Right lobe of liver (tissue), 6 donors: ENCODE data around the gene ZNF718. TPM values are rescaled to one million over a fixed set of nuclear protein-coding genes. Genes with fewer than 3 reads are reported as not detected.
"Not testable (repeated sequence)": the region's sequence is repeated elsewhere in the genome, so short reads cannot be mapped to it uniquely, and the experiment has no call there.

ENCODE experiments used
- ATAC-seq, 4 donors: fragments of 200-7000 bp; cut with Tn5 transposase; one replicate each; pipeline ENCODE4 v1.9.1; 2020; ENCODE audit warnings: mild to moderate bottlenecking in 4 of 4, moderate library complexity in 4 of 4
- DNase-seq, 3 donors: peaks; one replicate each; pipeline ENCODE4 v3.0.0-alpha.2; 2020
- H3K27ac ChIP-seq, 3 donors: fragments of 200-600 bp; one replicate each; pipeline ENCODE4 v1.8.0; 2022
- H3K27me3 ChIP-seq, 2 donors: fragments of 200-600 bp; one replicate each; pipeline ENCODE4 v1.8.0; 2022
- H3K36me3 ChIP-seq, 4 donors: fragments of 200-600 bp; sonication (generic) in 1 of 4; one replicate each; pipeline versions ENCODE4 v1.5.1 to v1.8.0; 2017 to 2022; ENCODE audit warnings: control low read depth in 1 of 4
- H3K4me1 ChIP-seq, 4 donors: fragments of 200-600 bp; sonication (generic) in 1 of 4; one replicate each; pipeline versions ENCODE4 v1.5.1 to v1.8.0; 2017 to 2022; ENCODE audit warnings: control low read depth in 1 of 4
- H3K4me3 ChIP-seq, 3 donors: fragments of 200-600 bp; one replicate each; pipeline ENCODE4 v1.8.0; 2022
- H3K9me3 ChIP-seq, 4 donors: fragments of 200-600 bp; sonication (generic) in 1 of 4; one replicate each; pipeline versions ENCODE4 v1.5.1 to v1.8.0; 2017 to 2022; ENCODE audit warnings: control low read depth in 1 of 4
- POLR2A ChIP-seq: fragments of 450-650 bp; IDR thresholded peaks from one replicate; pipeline ENCODE4 v1.6.1; 2017; ENCODE audit warnings: antibody characterized with exemption, mild to moderate bottlenecking
- WGBS: methylation state at CpG from one replicate; pipeline ENCODE4 v1.1.6; 2018; ENCODE audit warnings: low coverage, low lambda C conversion rate; ENCODE audit not compliant: insufficient coverage; ENCODE audit errors: missing lambda C conversion rate; 5-methylcytosine and 5-hydroxymethylcytosine counted together
- intact Hi-C, 2 donors: fragments of 100-400 bp; cut with DNase I; formaldehyde crosslinking; loops; one replicate each; pipeline versions ENCODE4 v1.11.2 to v1.14.1; 2022
- total RNA-seq, 6 experiments: library from RNA; depleted of rRNA in 2 of 6; stranded (reverse); fragments of >200 nt in 2 of 6; fragmentation: NEBNext Ultra II Directional in 3 of 6; extraction: Animal tissue kit (Norgen Biotek cat#: 25700) in 3 of 6; gene quantifications; one replicate each; pipeline versions ENCODE4 v1.1.0 to v1.2.4, GENCODE V29; 2016 to 2023
- TF ChIP-seq, protein P1 (sequence below), 4 donors: fragments of 200-600 bp in 3 of 4; fragments of 450-650 bp in 1 of 4; IDR thresholded peaks; one replicate each; pipeline versions ENCODE4 v1.5.1 to v1.8.0; 2016 to 2022; ENCODE audit warnings: antibody characterized with exemption in 4 of 4, mild to moderate bottlenecking in 2 of 4
- donor health status: DM: no; HTN: yes; CAD: no.
- donor health status: DM: no; HTN: no; CAD: no.
- donor health status: DM: no; HTN: no; CAD: no.
- donor health status: DM: no; HTN: yes; CAD: no.
- donor health status: DM: no; HTN: yes; CAD: no.

ZNF718 gene
- total RNA-seq, 6 experiments from 2014 or later, result 1.7 to 5.6 (median 3.0) TPM

DNA sequence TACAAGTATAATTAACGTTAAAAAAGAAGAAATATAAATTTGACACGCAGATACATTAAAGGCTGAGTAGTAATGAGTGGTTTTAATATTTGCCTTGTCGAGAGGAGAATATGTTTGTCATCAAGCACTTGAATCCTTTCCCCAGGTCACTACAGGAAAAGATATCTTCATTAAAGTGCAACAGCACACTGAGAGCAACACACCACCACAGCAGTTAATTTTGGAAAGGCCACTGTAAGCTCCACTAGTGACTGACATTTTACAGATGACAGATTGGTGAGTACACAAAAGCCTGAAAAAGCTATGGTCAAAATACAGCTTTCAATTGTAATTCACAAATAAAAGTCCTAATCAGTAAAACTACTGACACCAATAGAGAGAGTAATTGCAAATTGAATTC, 76.6 kb downstream of the ZNF718 start:
- Histone ChIP-seq H3K4me1 (no peaks in the 10 kb centered on the region), H3K27me3 (no peaks in the 10 kb centered on the region), H3K9me3 (no peaks in the 10 kb centered on the region), H3K27ac (no peak overlapping the region), H3K4me3 (no peak overlapping the region), H3K36me3 (no peaks in the 10 kb centered on the region)
- DNase-seq (no peak), ATAC-seq (no peak)
- intact Hi-C loops, result no loop called here
- WGBS, result 100% methylated on average over 3 of the region's 3 CpGs
- no peak for TF ChIP-seq POLR2A
- TF ChIP-seq, protein P1, sequence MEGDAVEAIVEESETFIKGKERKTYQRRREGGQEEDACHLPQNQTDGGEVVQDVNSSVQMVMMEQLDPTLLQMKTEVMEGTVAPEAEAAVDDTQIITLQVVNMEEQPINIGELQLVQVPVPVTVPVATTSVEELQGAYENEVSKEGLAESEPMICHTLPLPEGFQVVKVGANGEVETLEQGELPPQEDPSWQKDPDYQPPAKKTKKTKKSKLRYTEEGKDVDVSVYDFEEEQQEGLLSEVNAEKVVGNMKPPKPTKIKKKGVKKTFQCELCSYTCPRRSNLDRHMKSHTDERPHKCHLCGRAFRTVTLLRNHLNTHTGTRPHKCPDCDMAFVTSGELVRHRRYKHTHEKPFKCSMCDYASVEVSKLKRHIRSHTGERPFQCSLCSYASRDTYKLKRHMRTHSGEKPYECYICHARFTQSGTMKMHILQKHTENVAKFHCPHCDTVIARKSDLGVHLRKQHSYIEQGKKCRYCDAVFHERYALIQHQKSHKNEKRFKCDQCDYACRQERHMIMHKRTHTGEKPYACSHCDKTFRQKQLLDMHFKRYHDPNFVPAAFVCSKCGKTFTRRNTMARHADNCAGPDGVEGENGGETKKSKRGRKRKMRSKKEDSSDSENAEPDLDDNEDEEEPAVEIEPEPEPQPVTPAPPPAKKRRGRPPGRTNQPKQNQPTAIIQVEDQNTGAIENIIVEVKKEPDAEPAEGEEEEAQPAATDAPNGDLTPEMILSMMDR (IDR thresholded peaks at IDR 0.05), result no peak

GRCh38 chr4:202822-203221, 78.5 kb downstream of the ZNF718 start:
- H3K4me3 ChIP-seq, H3K36me3 ChIP-seq, H3K9me3 ChIP-seq, ATAC-seq, H3K27ac ChIP-seq, intact Hi-C loops, H3K4me1 ChIP-seq, DNase-seq, H3K27me3 ChIP-seq: not testable (repeated sequence)

- DNase-seq, result no peak
- H3K9me3 ChIP-seq, result no peaks in the 10 kb centered on the region
- peak in 1 of 4 donors; percentile 26 for ATAC-seq
- H3K36me3 ChIP-seq, result no peaks in the 10 kb centered on the region
- no peak overlapping the region for H3K27ac ChIP-seq
- no peaks in the 10 kb centered on the region for H3K4me1 ChIP-seq
- no CpG with 5 or more reads among the region's 24 CpGs for WGBS
- H3K27me3 ChIP-seq, result no peaks in the 10 kb centered on the region
- H3K4me3 ChIP-seq, result no peak overlapping the region
- TF ChIP-seq POLR2A, result no peak
- TF ChIP-seq, protein P1 (IDR thresholded peaks at IDR 0.05), result no peak
- intact Hi-C loops, result no loop called here
Measured at GRCh38 chr4:205097-205756, 80.9 kb downstream of the ZNF718 start.

DNA sequence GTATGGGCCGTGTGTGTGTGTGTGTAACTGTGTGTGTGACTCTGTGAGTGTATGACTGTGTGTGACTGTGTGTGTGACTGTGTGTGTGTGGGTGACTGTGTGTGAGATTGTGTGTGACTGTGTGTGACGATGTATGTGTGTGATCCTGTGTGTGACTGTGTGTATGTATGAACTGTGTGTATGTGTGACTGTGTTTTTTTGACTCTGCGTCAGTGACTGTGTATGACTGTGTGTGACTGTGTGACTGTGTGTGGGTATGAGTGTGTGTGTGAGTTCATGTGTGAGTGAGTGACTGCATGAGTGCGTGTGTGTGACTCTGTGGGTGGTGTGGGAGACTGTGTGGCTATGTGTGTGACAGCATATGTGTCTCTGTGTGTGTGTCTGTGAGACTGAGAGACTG, 81.8 kb downstream of the ZNF718 start:
- intact Hi-C loops, result no loop called here
- H3K4me1 ChIP-seq, result no peaks in the 10 kb centered on the region
- no peak for TF ChIP-seq POLR2A
- TF ChIP-seq, protein P1 (IDR thresholded peaks at IDR 0.05), result no peak
- H3K27me3 ChIP-seq, result no peaks in the 10 kb centered on the region
- H3K9me3 ChIP-seq, result no peaks in the 10 kb centered on the region
- H3K36me3 ChIP-seq, result no peaks in the 10 kb centered on the region
- H3K4me3 ChIP-seq, result no peak overlapping the region
- 94% methylated on average over 3 of the region's 4 CpGs for WGBS
- ATAC-seq, result no peak
- no peak for DNase-seq
- H3K27ac ChIP-seq, result no peak overlapping the region

DNA sequence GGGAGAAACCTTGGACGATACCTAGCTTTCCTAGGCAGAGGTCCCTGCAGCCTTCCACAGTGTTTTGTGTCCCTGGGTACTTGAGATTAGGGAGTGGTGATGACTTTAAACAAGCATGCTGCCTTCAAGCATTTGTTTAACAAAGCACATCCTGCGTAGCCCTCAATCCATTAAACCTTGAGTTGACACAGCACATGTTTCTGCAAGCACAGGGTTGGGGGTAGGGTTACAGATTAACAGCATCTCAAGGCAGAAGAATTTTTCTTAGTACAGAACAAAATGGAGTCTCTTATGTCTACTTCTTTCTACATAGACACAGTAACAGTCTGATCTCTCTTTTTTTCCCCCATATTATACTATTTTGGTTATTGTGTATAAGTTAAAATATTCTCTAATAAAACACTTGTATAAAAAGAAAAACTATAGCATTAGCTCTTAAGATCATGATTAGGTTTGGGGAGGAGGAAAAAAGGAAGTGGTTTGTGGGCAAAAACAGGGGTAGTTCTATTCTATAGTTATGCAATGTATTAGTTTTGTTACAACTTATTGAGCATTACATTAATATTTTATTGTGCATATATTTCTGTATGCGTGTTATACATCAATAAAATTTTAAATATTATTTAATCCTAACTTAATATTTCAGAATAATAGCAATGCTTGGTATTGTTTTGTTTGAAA, 84.3 kb downstream of the ZNF718 start:
- ATAC-seq, H3K9me3 ChIP-seq, intact Hi-C loops, H3K27me3 ChIP-seq, DNase-seq, H3K36me3 ChIP-seq, H3K4me1 ChIP-seq, H3K27ac ChIP-seq, H3K4me3 ChIP-seq: not testable (repeated sequence)
- 53% methylated on average over 2 of the region's 3 CpGs for WGBS
